GM19468 (cell line): ENCODE data around the gene TNIP1.
A peak's percentile ranks its signal among the peaks of the same experiment; 100 is the strongest.

ENCODE experiments used
- ATAC-seq: cut with Tn5 transposase; IDR thresholded peaks from one replicate; pipeline ENCODE4 v1.9.1; 2021; ENCODE audit warnings: mild to moderate bottlenecking, moderate library complexity, moderate number of reproducible peaks; ENCODE audit not compliant: unreplicated experiment; ENCODE audit errors: extremely low read depth

TNIP1 gene

DNA sequence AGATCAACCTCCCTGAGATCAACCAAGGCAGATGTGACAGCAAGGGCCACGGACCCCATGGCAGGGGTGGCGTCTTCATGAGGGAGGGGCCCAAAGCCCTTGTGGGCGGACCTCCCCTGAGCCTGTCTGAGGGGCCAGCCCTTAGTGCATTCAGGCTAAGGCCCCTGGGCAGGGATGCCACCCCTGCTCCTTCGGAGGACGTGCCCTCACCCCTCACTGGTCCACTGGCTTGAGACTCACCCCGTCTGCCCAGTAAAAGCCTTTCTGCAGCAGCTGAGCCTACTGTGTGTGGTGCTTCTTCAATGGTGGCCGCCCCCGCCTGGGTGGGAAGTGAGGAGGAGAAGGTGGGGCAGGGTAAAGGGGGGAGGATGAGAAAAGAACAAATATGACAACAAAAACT lies 52.1 kb downstream of the TNIP1 start:
- ATAC-seq: no peak

DNA sequence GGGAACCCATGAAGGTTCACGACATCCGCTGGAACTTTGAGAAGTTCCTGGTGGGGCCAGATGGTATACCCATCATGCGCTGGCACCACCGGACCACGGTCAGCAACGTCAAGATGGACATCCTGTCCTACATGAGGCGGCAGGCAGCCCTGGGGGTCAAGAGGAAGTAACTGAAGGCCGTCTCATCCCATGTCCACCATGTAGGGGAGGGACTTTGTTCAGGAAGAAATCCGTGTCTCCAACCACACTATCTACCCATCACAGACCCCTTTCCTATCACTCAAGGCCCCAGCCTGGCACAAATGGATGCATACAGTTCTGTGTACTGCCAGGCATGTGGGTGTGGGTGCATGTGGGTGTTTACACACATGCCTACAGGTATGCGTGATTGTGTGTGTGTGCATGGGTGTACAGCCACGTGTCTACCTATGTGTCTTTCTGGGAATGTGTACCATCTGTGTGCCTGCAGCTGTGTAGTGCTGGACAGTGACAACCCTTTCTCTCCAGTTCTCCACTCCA lies 52.8 kb downstream of the TNIP1 start:
- ATAC-seq: no peak

DNA sequence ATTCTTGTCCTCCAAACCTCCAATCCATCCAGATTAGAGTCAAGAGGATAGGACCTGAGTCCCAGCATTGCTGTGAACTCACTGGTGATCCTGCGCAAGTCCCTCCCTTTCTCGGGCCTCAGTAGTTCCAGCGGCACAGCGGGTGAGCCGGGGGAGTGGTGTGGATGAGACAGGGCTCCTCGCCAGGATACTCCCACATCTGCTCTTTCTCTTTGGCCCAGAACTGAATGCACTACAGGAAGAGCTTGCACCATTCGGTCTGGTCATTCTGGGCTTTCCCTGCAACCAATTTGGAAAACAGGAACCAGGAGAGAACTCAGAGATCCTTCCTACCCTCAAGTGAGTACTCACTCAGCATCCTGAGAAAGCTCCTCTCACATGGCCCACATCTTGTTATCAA lies 54.2 kb downstream of the TNIP1 start:
- no peak for ATAC-seq

DNA sequence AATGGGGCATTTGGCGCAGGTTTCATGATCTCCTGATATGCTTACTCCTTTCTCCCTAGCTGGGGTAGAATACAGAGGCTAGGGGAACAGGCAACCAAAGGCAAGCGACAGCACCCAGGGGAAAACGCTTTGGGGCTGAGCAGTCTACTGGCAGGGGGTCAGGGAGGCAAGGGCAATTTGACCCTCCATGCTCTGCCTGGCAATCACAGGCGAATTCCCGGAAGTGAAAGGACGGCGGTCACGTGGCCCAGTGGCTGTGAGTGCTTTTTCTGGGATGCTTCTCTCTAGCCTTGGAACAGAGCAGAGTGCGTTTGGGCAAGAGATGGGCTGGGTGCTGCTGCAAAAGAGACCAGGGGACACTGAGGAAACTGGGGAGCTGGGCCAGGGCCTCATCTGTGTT lies 54.7 kb downstream of the TNIP1 start:
- ATAC-seq: no peak

DNA sequence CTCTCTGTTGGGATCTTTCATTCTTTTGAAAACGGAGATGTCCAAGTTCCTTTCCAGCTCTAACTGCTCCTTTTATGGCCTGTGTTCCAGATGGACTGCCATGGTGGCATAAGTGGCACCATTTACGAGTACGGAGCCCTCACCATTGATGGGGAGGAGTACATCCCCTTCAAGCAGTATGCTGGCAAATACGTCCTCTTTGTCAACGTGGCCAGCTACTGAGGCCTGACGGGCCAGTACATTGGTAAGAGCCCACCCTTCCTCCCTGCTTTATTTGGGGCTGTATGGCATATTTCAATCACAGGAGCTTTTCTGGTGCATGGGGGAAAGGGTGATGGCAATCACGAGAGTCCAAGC lies 55.6 kb downstream of the TNIP1 start:
- ATAC-seq: no peak

DNA sequence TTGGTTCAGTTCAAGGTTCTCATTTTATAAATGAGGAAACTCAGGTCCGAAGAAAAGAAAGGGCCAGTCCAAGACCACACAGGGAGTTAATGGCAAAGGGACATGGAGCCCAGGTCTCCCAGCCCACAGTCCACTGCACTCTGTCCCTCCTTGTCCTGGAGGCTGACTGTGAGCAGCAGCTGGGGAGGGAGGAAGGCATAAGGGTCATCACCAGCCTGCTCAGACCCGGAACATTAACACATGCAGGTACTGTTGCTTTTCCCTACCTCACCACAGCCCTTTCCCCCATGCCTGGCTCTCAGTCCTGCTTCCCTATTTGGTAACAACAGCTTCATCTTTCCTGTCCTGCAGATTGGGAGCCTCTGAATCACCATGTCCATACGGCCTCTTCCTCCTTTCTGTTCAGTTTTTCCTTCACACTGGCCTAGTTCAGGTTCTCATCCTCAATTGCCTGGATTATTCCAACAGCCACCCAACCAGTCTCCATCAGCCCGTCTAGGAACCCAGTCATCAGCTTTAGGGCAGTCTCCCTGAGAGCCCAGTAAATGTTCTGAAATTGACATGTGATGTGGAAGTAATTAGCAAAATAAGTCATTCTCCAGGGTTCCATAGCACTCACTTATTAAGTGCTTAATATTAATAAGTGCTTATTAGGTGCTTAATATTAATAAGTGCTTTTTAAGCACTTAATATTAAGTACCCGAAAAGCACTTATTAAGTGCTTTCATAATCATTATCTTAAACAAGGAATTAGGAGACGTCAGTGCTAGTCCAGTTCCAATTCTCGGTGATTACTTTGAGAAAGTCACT lies 56.2 kb downstream of the TNIP1 start:
- ATAC-seq: no peak

DNA sequence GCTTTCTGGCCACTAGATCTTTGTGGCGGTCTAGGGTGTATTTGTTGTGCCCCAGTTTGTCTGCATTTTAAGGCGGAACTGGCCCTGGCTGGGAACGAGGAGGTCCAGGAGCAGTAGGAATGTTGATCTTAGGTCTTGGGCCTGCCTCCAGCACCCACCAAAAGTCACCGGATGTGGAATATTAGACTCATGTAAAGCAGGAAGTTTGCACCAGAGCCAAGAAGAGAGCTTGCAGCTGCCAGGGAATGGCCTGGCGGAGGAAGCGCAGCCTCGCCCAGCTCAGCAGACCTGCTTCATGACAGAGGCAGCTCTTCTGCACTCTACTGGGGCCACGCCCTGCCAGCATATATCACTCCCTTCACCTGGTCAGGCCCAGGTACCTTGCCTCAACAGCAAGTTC lies 57.2 kb downstream of the TNIP1 start:
- no peak for ATAC-seq

DNA sequence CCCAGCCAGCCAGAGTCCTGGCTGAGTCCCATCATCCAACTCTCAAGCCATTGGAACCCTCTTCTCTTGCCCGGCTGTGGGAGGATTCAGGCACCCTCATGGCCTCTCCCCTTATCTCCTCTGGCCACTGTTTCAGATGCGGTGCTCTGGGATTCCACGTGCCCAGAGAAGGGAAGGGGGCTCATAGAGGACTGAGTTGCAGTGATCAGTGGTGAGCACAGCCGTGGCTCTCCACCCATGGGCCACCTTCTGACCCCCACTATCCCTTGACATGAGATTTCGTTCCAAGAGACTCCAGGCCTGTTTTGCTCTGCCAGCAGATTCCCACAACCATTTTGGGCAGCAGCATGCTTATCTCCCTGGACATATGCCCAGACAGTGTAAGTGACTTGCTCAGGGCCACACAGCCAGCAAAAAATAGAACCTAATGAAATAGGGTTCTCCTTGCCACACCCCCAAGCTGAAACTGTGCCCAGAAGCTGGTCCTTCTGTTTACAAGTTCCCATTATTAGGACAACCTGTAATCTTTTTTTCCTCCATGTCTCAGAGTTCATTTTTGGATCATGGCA lies 57.7 kb downstream of the TNIP1 start:
- no peak for ATAC-seq

DNA sequence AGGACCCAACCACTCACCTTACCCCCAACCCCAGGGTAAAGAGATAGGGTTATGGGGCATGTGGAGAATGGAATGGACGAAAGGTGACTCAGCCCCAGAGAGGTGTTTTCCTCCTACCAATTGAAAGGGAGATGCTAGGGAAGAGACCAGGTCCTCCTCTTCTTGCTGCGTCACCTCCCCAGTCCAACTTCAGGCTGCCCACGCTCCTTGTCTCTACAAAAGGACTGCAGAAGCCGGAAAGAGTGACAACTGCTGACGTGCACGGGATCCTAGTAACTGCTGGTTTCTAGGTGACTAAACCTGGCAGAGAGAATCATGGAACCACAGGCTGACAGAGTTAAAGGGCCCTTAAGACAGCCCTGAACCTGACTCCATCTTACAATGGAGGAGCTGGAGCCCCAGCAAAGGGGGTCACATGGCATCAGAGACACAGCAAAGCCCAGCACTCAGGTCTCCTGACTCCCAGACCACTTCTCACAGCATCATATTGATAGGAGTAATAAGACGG lies 58.3 kb downstream of the TNIP1 start:
- no peak for ATAC-seq

DNA sequence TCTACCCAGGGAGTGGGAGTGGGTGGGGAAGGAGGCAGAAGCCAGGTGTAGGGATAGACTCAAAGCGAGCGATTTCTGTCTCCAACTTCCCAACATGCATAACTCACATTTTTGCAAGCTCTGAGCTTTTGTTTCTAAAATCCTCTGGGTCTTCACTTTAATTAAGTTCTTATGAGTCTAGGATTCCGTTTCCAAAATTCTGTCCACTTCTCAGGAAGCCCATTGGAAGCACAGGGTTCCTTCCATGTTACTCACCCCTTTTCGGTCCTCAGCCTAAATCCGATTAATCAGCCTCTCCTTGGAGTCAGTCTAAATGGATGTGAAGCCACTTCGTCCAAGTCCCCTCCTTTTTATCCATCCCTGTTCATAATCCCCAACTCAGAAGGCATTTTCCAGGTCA lies 59.1 kb downstream of the TNIP1 start:
- no peak for ATAC-seq

DNA sequence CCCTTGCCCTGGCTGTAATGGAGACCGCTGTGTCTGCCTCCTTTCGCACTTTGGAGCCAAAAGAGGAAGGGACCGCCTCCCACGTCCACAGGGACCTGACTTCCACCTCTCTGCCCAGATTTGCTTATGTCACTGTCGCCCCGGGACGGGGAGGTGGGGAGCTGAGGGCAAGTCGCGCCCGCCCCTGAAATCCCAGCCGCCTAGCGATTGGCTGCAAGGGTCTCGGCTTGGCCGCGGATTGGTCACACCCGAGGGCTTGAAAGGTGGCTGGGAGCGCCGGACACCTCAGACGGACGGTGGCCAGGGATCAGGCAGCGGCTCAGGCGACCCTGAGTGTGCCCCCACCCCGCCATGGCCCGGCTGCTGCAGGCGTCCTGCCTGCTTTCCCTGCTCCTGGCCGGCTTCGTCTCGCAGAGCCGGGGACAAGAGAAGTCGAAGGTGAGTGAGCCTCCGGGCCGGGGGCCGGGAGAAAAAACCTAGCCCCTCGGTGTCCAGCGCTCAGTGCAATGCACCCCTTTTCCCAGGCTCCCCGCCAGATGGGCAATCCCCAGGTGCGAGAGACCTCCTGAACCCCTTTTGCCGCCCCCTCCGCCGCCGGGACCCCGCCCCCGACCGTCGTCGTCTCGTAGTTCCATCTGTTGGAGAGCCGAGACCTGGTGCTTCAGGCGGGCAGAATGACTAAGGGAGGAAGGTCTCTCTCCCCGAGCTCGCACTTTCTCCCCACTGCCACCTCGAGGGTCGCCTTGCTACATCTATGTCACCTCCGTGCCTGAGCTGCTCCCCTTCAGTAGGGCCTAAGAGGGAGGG lies 60.3 kb downstream of the TNIP1 start, which contains the start of gene GPX3:
GPX3 (plus strand) TSS at position 288 of the 807 bp plus-strand sequence; CDS start at position 352, 64 bp downstream.
- ATAC-seq: peak; percentile 41

DNA sequence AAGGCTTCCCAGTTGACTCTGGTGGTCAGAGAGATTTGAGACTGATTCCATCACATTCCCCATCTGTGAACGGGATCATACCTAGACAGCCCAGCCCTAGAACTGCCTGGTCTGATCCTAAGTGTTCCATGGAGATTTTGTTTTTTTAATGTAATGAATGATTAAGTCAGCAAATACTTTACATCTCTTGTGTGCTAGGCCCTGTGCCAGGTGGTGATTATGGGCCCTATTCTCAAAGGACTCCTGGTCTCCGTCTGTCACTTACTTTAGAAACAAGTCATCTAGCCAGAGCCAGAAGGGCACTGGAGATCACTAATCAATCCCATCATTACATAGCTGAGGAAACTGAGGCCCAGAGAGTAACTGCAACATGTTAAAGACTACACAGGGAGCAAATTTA lies 61.5 kb downstream of the TNIP1 start:
- no peak for ATAC-seq

DNA sequence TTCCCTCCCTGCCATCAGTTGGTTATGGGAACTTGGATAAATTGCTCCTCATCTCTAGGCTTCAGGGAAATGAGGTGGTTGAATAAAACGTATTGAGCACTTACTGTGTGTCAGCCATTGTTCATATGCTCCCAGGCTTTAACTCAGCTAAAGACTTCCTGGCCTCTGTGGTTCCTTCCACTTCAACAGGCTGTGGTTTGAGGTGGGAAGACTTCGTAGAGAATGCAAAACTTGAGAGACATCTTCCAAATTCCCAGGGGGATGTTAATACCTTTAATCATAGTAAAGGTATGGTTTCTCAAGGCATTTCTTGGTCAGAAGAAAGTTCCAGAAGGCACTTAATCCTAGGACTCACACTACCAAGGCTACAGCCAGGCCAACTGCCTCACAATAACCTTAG lies 62.0 kb downstream of the TNIP1 start:
- ATAC-seq: no peak

DNA sequence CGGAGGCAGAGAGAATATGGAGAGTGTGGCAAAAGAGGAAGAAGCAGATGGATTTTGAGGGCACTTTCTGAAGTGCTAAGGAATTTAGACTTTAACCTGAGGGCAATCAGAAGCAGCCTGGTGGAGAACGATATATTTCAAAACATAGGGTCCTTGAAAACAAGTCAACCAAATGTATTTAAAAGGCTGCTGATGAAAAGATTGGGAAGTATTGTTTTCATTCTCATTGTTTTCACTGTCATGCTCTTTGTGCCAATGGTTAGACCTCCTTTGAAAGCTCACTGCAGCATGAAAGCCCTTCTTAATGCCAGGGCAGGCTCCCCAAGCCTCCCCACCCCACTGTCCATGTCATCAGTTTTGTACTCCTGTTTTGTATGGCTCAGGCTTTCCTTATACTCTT lies 62.9 kb downstream of the TNIP1 start:
- no peak for ATAC-seq

DNA sequence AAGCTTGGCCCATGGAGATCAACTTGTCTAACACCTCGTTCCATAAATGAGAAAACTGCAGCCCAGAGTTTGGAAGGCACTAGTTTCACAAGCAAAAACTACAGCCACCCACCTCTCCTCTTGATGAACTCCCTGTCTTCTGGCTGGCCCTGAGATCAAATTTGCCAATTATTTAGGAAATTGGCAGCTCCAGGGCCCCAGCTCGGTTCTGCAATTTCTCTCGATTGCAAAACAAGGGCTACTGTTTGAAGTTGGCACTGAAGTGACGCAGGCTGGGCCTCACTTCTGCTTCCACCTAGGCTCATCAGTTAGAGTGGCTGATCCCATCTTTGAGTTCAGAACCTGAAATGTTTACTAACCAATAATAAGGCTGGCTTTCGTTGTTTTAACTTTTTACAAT lies 64.1 kb downstream of the TNIP1 start:
- ATAC-seq: no peak

DNA sequence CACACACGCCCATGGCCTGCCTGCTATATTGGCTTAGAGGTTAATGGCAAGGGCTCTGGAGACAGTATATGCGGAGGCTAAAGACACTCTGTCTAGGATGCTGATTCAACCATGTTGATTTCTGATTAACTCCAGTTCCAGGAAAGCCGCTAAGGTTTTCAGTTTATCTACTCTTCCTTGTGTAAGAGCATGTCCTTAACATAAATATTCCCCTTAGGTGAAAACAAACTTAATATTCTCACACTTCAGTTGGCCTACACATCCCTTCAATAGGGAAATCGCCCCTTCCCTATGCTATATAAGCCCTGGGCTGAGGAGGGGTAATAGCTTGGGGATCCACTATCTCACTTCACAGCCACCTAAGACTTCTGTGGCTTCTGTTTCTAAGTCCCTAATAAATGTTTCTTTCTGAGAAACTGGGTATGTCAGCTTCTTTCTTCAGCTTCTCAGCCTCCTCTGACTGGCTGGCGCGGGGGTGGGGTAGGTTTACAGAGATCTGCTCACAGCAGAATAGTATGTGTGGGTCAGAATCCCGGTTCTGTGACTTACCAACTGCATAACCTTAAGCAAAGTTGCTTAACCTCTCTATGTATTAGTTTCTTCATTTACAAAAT lies 64.8 kb downstream of the TNIP1 start:
- no peak for ATAC-seq

DNA sequence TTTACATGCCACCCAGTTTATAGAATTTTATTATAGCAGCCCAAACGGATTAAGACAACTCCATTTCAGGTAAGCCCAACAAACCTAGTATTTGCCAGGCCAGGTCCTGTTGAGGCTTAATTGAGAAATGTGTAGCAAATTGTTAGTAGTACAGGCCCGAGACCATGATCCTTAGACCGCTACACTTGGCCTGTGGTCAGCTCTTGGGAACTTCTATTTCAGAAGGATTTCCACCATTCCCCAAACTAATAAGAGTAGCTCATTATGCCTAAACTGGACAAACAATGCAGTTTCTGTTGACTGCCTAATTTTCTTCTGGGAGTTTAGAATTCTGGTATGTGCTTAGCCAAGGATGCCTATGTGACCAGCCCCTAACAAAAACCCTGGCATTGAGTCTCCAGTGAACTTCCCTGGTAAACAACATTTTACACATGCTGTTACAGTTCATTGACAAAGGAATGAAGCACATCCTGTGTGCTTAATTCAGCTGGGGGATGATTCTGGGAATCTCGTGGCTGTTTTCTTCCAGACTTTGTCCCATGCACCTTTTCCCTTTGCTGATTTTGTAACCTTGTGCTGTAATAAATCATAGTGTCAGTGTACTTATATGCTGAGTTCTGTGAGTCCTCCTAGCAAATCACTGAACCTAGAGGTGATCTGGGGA lies 66.0 kb downstream of the TNIP1 start:
- no peak for ATAC-seq

DNA sequence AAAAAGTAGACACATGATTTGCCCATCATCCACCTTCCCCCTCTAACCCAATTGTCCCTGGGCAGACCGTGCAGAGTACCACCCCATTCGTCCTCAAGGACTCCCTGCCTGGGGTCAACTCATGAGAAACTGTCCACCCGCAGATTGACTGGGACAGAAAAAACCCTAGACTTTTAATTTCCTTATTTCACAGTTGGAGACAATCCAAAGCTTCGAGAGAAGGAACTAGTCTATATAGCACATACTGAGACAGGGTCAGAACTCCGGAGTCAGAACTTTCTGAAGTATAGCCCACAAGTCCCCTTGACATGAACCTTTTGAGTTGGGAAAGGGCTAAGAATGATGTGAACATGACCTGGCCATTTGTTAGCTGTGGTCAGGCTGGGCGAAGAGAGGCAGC lies 68.0 kb downstream of the TNIP1 start:
- no peak for ATAC-seq

DNA sequence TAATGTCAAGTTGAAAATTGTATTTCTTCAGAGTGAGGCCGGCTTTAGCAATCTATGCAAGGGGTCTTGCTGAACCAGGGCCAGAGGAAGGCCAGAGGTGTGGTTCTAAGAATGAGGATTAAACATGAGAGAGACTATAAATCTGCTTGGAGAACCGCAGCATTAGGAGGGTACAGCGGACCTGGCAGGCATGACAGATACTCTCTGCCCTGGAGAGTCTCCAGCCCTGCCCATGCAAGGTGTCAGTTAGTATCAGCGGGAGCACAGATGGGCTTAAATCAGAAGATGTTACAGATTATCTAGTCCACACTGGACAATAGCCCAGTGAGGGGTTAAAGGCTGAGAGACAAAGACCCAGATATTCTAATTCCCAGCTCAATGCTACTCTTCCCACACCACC lies 71.9 kb downstream of the TNIP1 start:
- ATAC-seq: no peak

DNA sequence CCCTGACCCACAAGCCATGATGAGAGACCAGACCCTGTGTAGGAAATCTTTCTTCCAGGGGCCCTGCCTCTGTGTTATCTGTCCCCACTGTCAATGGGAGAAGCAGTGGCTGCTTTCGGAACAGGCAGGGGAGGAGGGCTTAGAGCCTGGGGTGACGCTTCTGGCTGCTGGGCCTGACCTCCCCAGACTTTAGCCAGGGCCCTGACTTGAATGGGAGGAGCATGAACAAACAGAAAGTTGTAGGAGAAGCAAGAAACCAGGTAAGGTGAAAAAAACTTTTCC lies 72.7 kb downstream of the TNIP1 start:
- ATAC-seq: no peak
